ENCODE measurements around the gene ATP6V1B1. TPM values are rescaled to one million over a fixed set of nuclear protein-coding genes. Genes with fewer than 3 reads are reported as not detected.

The ATP6V1B1 gene
- total RNA-seq, 4 donors from 2014 or later, result 3.6 to 7.1 TPM; not detected in 2

DNA sequence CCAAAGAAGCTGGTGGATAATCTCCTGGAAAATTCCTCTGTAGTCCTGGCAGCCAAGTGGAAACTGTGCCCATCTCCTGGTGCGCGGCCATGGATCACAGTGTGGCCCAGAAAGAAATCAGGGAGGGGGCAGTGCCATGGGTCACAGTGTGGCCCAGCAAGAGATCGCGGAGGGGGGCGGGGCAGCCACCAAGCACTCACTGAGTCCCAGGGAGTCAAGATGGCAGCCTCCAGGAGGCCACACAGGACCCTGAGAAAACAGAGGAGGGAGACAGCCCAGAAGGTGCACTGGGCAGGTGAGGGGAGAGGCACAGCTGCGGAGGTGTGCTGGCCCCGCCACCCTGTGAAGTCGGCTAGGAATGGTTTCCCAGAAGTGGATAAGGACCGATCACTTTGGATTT, 8.1 kb upstream of the ATP6V1B1 start:
- DNase-seq (ENCODE audit: low spot score) (no peak), ATAC-seq (ENCODE audit: low FRiP score) (no peak)
- TF ChIP-seq, protein P1, sequence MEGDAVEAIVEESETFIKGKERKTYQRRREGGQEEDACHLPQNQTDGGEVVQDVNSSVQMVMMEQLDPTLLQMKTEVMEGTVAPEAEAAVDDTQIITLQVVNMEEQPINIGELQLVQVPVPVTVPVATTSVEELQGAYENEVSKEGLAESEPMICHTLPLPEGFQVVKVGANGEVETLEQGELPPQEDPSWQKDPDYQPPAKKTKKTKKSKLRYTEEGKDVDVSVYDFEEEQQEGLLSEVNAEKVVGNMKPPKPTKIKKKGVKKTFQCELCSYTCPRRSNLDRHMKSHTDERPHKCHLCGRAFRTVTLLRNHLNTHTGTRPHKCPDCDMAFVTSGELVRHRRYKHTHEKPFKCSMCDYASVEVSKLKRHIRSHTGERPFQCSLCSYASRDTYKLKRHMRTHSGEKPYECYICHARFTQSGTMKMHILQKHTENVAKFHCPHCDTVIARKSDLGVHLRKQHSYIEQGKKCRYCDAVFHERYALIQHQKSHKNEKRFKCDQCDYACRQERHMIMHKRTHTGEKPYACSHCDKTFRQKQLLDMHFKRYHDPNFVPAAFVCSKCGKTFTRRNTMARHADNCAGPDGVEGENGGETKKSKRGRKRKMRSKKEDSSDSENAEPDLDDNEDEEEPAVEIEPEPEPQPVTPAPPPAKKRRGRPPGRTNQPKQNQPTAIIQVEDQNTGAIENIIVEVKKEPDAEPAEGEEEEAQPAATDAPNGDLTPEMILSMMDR (IDR thresholded peaks at IDR 0.05), result no peak

DNA sequence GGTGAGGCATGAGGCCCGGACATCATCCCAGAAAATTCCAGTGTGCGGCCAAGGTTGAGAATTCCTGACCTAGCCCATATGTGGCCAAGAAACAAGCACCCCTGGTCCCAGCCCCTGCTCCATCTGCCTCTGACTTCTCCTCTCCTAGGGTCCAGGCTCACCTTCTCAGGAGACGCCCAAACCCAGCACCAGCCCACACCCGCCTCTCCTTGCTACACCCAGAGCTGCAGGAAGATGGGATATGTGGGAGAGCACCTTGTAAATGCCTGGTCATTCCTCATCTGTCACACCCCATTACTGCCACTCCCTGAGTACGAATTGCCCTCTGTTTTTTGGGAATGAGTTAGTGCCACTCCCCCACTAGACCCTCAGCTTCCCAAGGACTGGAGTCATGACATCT, 7.3 kb upstream of the ATP6V1B1 start:
- TF ChIP-seq, protein P1 (IDR thresholded peaks at IDR 0.05), result no peak
- no peak for ATAC-seq (ENCODE audit: low FRiP score)
- DNase-seq (ENCODE audit: low spot score), result no peak

DNA sequence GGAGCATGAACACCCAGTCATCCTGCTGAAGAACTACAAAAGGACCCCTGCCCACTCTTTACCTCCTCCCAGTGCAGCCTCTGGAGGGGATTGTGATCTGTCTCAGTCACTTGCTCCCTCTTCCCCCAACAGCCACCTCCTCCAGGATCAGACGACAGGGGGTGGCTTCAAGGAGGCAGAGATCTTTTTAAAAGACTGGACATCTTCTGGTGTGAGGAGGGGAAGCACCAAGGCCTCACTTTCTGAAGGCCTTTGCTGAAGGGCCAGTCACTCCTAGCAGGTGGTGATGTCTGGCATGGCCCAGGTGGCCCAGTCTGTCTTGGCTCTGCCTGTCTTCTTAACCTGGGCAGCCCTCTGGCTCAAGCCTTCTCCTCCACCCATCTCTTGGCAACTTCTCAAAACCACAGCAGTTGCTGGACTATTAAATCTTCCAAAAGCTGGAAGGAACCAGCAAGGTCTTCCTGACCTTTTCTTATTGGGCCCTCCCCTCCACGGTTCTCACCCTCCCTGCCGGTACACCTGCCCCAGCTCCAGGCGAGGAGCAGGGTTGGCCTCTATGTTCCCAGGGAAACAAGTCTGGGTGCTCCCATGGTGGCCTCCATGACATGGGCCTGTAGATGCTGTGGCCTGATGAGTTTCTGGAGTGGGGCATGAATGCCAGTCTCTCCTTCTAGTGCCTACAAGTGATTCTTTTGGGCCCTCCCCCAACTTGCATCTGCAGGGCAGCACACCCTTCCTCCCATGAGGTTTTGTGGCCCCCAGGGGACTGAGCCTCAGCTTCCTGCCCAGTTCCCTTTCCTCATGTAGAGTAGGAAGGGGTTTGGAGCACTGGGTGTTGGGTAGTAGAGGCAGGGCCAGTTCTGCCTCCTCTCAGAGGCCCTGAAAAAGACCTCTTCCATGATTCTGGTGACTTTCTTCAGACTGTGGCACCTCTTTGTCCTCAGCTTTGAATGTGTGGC, 5.0 kb upstream of the ATP6V1B1 start:
- ATAC-seq (ENCODE audit: low FRiP score) (no peak), DNase-seq (ENCODE audit: low spot score) (no peak)
- TF ChIP-seq, protein P1 (IDR thresholded peaks at IDR 0.05), result no peak

DNA sequence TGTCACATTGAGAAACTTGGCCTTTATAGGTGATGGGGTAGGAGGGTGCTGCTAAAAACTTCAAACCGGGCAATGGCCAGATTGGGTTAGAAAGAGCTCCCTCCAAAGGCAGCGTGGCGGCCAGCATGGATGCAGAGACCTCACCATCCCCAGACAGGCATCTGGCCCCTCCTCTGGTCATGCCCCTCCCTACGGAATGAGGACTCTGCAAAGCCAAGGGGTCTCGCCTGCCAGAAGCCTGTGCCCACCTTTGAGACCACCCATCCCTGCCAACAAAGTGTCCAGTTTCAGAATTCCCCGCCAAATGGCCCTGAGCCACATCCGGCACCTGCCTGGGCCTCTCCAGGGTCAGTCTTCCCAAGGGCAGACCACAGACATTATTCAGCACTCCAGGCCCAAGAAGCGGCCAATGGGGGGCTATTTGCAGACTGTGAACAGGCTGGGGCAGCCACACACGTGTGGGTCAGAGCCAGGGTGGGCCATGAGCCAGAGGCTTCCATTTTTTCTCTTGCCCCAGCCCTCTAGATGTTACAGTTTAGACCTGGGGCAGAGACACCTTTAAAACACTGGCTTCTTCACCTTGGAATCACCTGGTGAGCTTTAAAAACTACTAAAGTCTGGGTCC, 4.2 kb upstream of the ATP6V1B1 start:
- ATAC-seq (ENCODE audit: low FRiP score) (no peak), DNase-seq (ENCODE audit: low spot score) (no peak)
- TF ChIP-seq, protein P1 (IDR thresholded peaks at IDR 0.05), result no peak

DNA sequence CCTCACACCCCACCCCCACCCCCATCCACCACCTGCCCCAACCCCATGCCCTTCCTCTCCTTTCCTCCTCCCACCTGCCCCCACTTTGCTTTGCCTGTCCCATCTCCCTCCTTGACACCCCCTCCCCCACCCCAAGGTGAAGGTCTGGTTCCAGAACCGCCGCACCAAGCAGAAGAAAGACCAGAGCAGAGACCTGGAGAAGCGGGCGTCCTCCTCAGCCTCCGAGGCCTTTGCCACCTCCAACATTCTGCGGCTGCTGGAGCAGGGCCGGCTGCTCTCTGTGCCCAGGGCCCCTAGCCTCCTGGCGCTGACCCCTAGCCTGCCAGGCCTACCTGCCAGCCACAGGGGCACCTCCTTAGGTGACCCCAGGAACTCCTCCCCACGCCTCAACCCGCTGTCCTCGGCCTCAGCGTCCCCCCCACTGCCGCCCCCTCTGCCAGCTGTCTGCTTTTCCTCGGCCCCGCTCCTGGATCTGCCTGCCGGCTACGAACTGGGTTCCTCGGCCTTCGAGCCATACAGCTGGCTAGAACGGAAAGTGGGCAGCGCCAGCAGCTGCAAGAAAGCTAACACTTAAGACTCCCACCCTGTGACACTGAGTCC, 3.0 kb upstream of the ATP6V1B1 start:
- DNase-seq (ENCODE audit: low spot score) (no peak), ATAC-seq (ENCODE audit: low FRiP score) (no peak)
- TF ChIP-seq, protein P1 (IDR thresholded peaks at IDR 0.05), result no peak

DNA sequence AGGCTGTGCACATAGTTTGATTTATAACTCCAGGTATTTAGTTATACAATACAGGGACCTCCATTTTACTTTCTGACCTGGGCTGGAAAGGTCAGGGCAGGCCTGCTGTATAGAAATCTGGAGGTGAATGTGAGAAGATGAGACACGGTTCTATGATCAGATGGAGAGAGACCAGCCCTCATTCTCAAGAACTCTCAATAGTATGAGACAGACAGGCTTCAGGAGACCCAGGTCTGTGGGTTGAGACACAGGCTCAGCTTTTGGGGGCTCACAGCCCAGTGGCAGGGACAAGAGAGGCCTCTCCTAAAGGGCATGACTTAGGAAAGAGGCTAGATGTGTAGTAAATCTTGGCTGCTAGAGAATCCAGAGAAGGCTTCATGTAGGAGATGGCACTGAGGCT, 719 bp upstream of the ATP6V1B1 start:
- TF ChIP-seq, protein P1 (IDR thresholded peaks at IDR 0.05), result no peak
- DNase-seq (ENCODE audit: low spot score) (no peak), ATAC-seq (ENCODE audit: low FRiP score) (no peak)
